Caco-2 (cell line): ENCODE results near the gene POLE4. TPM values are rescaled to one million over a fixed set of nuclear protein-coding genes. Genes with fewer than 3 reads are reported as not detected.

ENCODE experiments used
- BruUV-seq: library from RNA; stranded (reverse); fragments of 400-500 nt; replicated peaks from 2 replicates; lab custom pipeline; 2021; lab: Mats Ljungman, UMichigan
- CTCF ChIA-PET: fragments of 300-600 bp; sonication (Branson Sonifier 250); formaldehyde crosslinking; loops from one replicate; lab custom pipeline; 2022; ENCODE audit warnings: antibody characterized with exemption; lab: Charles Lee
- POLR2A ChIA-PET: fragments of 300-600 bp; sonication (Branson Sonifier 250); formaldehyde crosslinking; loops from one replicate; lab custom pipeline; 2022; ENCODE audit warnings: antibody characterized with exemption; lab: Charles Lee
- DNase-seq, 2 experiments: peaks; one replicate each; pipeline versions ENCODE4 v3.0.0 to v3.0.0-alpha.2; 2020 to 2022
- H3K27me3 ChIP-seq: replicated peaks from 2 replicates; pipeline ENCODE4 v1.6.0; 2011; ENCODE audit warnings: low read length; ENCODE audit not compliant: control insufficient read depth, insufficient read depth
- H3K36me3 ChIP-seq: 2 replicates; pipeline ENCODE4 v1.5.1; 2011; ENCODE audit warnings: low read length; ENCODE audit not compliant: control insufficient read depth, insufficient read depth
- H3K4me1 ChIP-seq: fragments of 250-450 bp; sonication (Bioruptor Pico); 2 replicates; pipeline ENCODE4 v1.5.1; 2020; ENCODE audit warnings: mild to moderate bottlenecking
- H3K4me3 ChIP-seq: 2 replicates; pipeline ENCODE4 v1.5.1; 2011; ENCODE audit warnings: low read depth, mild to moderate bottlenecking, control low read depth, low read length
- H3K9me3 ChIP-seq: fragments of 250-450 bp; sonication (Bioruptor Pico); 2 replicates; pipeline ENCODE4 v1.5.1; 2020; ENCODE audit warnings: mild to moderate bottlenecking, moderate library complexity
- H3K27ac Mint-ChIP-seq: one replicate; pipeline ENCODE4 v1.8.0; 2022; ENCODE audit warnings: mixed read lengths; ENCODE audit not compliant: unreplicated experiment
- H3K27me3 Mint-ChIP-seq: one replicate; pipeline ENCODE4 v1.8.0; 2022; ENCODE audit warnings: mixed read lengths; ENCODE audit not compliant: insufficient read depth, unreplicated experiment
- H3K36me3 Mint-ChIP-seq: one replicate; pipeline ENCODE4 v1.8.0; 2022; ENCODE audit warnings: mild to moderate bottlenecking, mixed read lengths; ENCODE audit not compliant: insufficient read depth, unreplicated experiment
- H3K4me1 Mint-ChIP-seq: one replicate; pipeline ENCODE4 v1.8.0; 2022; ENCODE audit warnings: low read depth, mixed read lengths; ENCODE audit not compliant: unreplicated experiment
- H3K4me3 Mint-ChIP-seq: one replicate; pipeline ENCODE4 v1.8.0; 2022; ENCODE audit warnings: mild to moderate bottlenecking, moderate library complexity, mixed read lengths; ENCODE audit not compliant: unreplicated experiment
- H3K9me3 Mint-ChIP-seq: one replicate; pipeline ENCODE4 v1.8.0; 2022; ENCODE audit warnings: mixed read lengths; ENCODE audit not compliant: unreplicated experiment
- CTCF ChIP-seq, 2 experiments: fragments of 200-600 bp in 1 of 2; IDR thresholded peaks; 1 replicate in 1 of 2; 2 replicates in 1 of 2; pipeline versions ENCODE4 v1.5.1 to v1.8.0; 2011 to 2022; ENCODE audit warnings: antibody characterized with exemption in 1 of 2, control low read depth in 1 of 2, inconsistent platforms in 1 of 2, low read depth in 1 of 2, low read length in 1 of 2, mild to moderate bottlenecking in 1 of 2, moderate library complexity in 1 of 2; ENCODE audit not compliant: insufficient read depth in 1 of 2, severe bottlenecking in 1 of 2, unreplicated experiment in 1 of 2
- intact Hi-C: fragments of 100-400 bp; cut with micrococcal nuclease; formaldehyde crosslinking; loops from one replicate; pipeline ENCODE4 v1.10.0; 2022; ENCODE audit not compliant: unreplicated experiment
- total RNA-seq: library from RNA; stranded (reverse); gene quantifications from 2 replicates; pipeline ENCODE4 v1.2.3, GENCODE V29; 2022

POLE4 gene
- total RNA-seq, 1 experiment from 2014 or later: 117 TPM

DNA sequence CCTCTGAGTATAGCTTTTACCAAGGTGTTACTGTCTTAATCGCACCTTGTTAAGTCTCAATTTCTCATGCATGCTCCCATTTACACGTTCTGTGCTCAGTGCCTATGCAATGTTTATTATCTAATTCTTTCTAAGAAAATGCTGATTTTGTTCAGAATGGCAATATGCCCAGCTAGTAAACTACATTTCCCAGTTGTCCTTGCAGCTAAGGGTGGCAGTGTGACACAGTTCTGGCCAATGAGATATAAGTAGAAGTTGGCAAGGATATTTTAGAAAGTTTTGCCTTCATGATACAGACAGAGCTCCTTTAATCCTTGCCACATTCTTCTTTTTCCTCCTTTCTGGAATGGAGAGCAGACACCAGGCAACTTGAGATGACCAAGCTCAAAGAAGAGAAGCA lies 45.3 kb downstream of the POLE4 start:
- TF ChIP-seq CTCF (IDR thresholded peaks at IDR 0.05; ENCODE audit: insufficient read depth in 1 of 2, low read depth in 1 of 2, low read length in 1 of 2, severe bottlenecking in 1 of 2, unreplicated experiment in 1 of 2): no peak
- POLR2A ChIA-PET: no interaction called here

DNA sequence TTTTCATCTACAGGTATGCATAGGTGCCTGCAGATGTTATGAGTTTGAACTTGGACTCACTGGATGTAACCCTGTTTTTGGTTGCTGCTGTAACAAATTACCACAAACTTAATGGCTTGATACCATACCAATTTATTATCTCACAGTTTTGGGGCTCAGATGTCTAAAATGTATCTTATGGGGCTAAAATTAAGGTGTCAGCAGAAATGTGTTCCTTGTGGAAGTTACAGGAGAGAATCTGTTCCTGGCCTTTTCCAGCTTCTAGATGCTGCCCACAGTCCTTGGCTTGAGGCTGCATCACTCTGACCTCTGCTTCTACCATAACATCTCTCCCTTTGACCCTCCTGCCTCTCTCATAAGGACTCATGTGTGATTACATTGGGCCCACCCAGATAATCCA lies 47.6 kb downstream of the POLE4 start:
- no peaks in the 10 kb centered on the region for H3K9me3 Mint-ChIP-seq
- CTCF ChIA-PET: no interaction called here
- H3K4me3 Mint-ChIP-seq: no peak overlapping the region
- POLR2A ChIA-PET: no interaction called here
- H3K27me3 Mint-ChIP-seq: no peaks in the 10 kb centered on the region
- Histone ChIP-seq H3K36me3 (peaks cover 1% of the 10 kb centered on the region; the same call in 1 of the 2 replicates), H3K4me1 (peaks cover 29% of the 10 kb centered on the region), H3K9me3 (no peaks in the 10 kb centered on the region), H3K4me3 (no peak overlapping the region), H3K27me3 (no peaks in the 10 kb centered on the region)
- no peak for DNase-seq
- intact Hi-C loops: loop anchor here (5.0 kb wide), 1 partner anchor 89 kb away; no protein-coding TSS in a partner anchor
- H3K4me1 Mint-ChIP-seq: peaks cover 8% of the 10 kb centered on the region
- H3K36me3 Mint-ChIP-seq: no peaks in the 10 kb centered on the region
- H3K27ac Mint-ChIP-seq: no peak overlapping the region
- no peak for TF ChIP-seq CTCF (IDR thresholded peaks at IDR 0.05; ENCODE audit: insufficient read depth in 1 of 2, low read depth in 1 of 2, low read length in 1 of 2, severe bottlenecking in 1 of 2, unreplicated experiment in 1 of 2)
- BruUV-seq: no TSS peak

More for the DNA sequence above, 45.3 kb downstream of the POLE4 start:
- intact Hi-C loops: loop anchor here (2.0 kb wide), 1 partner anchor 17 kb away; no protein-coding TSS in a partner anchor
- H3K4me3 Mint-ChIP-seq: no peak overlapping the region
- H3K27me3 Mint-ChIP-seq: no peaks in the 10 kb centered on the region
- H3K36me3 Mint-ChIP-seq: no peaks in the 10 kb centered on the region
- no peak overlapping the region for H3K27ac Mint-ChIP-seq
- no peak for DNase-seq
- peaks cover 4% of the 10 kb centered on the region for H3K4me1 Mint-ChIP-seq
- CTCF ChIA-PET: no interaction called here
- peaks cover 3% of the 10 kb centered on the region for H3K36me3 ChIP-seq
- H3K9me3 ChIP-seq: no peaks in the 10 kb centered on the region
- peaks cover 25% of the 10 kb centered on the region for H3K4me1 ChIP-seq
- no peaks in the 10 kb centered on the region for H3K27me3 ChIP-seq
- no peaks in the 10 kb centered on the region for H3K9me3 Mint-ChIP-seq
- H3K4me3 ChIP-seq: no peak overlapping the region
- BruUV-seq: no TSS peak

GRCh38 chr2:75007061-75007460 lies 48.6 kb downstream of the POLE4 start:
- Mint-ChIP-seq H3K36me3 (no peaks in the 10 kb centered on the region), H3K4me3 (no peak overlapping the region), H3K9me3 (no peaks in the 10 kb centered on the region), H3K4me1 (peaks cover 8% of the 10 kb centered on the region), H3K27ac (no peak overlapping the region), H3K27me3 (no peaks in the 10 kb centered on the region)
- CTCF ChIA-PET: no interaction called here
- Histone ChIP-seq H3K27me3 (no peaks in the 10 kb centered on the region), H3K4me3 (no peak overlapping the region), H3K4me1 (peaks cover 23% of the 10 kb centered on the region), H3K36me3 (peaks cover 1% of the 10 kb centered on the region; the same call in 1 of the 2 replicates), H3K9me3 (no peaks in the 10 kb centered on the region)
- BruUV-seq: no TSS peak
- POLR2A ChIA-PET: no interaction called here
- intact Hi-C loops: loop anchor here (5.0 kb wide), 1 partner anchor 90 kb away; no protein-coding TSS in a partner anchor
- no peak for DNase-seq
- TF ChIP-seq CTCF (IDR thresholded peaks at IDR 0.05; ENCODE audit: insufficient read depth in 1 of 2, low read depth in 1 of 2, low read length in 1 of 2, severe bottlenecking in 1 of 2, unreplicated experiment in 1 of 2): no peak
